B cell (primary cell): ENCODE measurements around the gene ARPC1A.

Source experiments
- EZH2 ChIP-seq: IDR thresholded peaks from 2 replicates; pipeline ENCODE4 v1.6.1; 2012; ENCODE audit warnings: borderline replicate concordance, low read depth, mild to moderate bottlenecking, moderate library complexity, low read length; ENCODE audit not compliant: insufficient read depth, poor library complexity, severe bottlenecking
- TF ChIP-seq, protein P1 (sequence below): fragments of 200-600 bp; IDR thresholded peaks from one replicate; pipeline ENCODE4 v1.8.0; 2022; ENCODE audit warnings: antibody characterized with exemption, mild to moderate bottlenecking

- TF ChIP-seq EZH2 = no peak
- TF ChIP-seq, protein P1, sequence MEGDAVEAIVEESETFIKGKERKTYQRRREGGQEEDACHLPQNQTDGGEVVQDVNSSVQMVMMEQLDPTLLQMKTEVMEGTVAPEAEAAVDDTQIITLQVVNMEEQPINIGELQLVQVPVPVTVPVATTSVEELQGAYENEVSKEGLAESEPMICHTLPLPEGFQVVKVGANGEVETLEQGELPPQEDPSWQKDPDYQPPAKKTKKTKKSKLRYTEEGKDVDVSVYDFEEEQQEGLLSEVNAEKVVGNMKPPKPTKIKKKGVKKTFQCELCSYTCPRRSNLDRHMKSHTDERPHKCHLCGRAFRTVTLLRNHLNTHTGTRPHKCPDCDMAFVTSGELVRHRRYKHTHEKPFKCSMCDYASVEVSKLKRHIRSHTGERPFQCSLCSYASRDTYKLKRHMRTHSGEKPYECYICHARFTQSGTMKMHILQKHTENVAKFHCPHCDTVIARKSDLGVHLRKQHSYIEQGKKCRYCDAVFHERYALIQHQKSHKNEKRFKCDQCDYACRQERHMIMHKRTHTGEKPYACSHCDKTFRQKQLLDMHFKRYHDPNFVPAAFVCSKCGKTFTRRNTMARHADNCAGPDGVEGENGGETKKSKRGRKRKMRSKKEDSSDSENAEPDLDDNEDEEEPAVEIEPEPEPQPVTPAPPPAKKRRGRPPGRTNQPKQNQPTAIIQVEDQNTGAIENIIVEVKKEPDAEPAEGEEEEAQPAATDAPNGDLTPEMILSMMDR = no peak
Measured at GRCh38 chr7:99310004-99310403, 15.7 kb upstream of the ARPC1A start.
